Parathyroid adenoma (tissue), 2 donors: ENCODE data around the gene SLC7A14.

ENCODE experiments used
- H2AFZ ChIP-seq: fragments of 300-600 bp; sonication (generic); one replicate; pipeline ENCODE4 v1.7.0; 2017; ENCODE audit warnings: antibody characterized with exemption, mild to moderate bottlenecking
- H3K27ac ChIP-seq: fragments of 300-600 bp; sonication (generic); one replicate; pipeline ENCODE4 v1.7.0; 2017
- H3K27me3 ChIP-seq: fragments of 300-600 bp; sonication (generic); one replicate; pipeline ENCODE4 v1.7.0; 2017; ENCODE audit warnings: low read length; ENCODE audit not compliant: control insufficient read depth, insufficient read depth
- H3K36me3 ChIP-seq: fragments of 300-600 bp; sonication (generic); one replicate; pipeline ENCODE4 v1.7.0; 2017; ENCODE audit warnings: low read length; ENCODE audit not compliant: control insufficient read depth, insufficient read depth
- H3K4me1 ChIP-seq: fragments of 300-600 bp; sonication (generic); one replicate; pipeline ENCODE4 v1.7.0; 2017; ENCODE audit warnings: control low read depth
- H3K4me2 ChIP-seq: fragments of 300-600 bp; sonication (generic); one replicate; pipeline ENCODE4 v1.7.0; 2017; ENCODE audit warnings: low read length
- H3K4me3 ChIP-seq: fragments of 300-600 bp; sonication (generic); one replicate; pipeline ENCODE4 v1.7.0; 2017; ENCODE audit warnings: low read depth, low read length
- H3K79me2 ChIP-seq: fragments of 300-600 bp; sonication (generic); one replicate; pipeline ENCODE4 v1.7.0; 2017; ENCODE audit warnings: control low read depth
- H3K9ac ChIP-seq: fragments of 300-600 bp; sonication (generic); one replicate; pipeline ENCODE4 v1.7.0; 2017; ENCODE audit warnings: mild to moderate bottlenecking
- H3K9me3 ChIP-seq: fragments of 300-600 bp; sonication (generic); one replicate; pipeline ENCODE4 v1.7.0; 2017; ENCODE audit warnings: low read length; ENCODE audit not compliant: control insufficient read depth
- TF ChIP-seq, protein P1 (sequence below): fragments of 300-600 bp; sonication (generic); IDR thresholded peaks from one replicate; pipeline ENCODE4 v1.7.0; 2017; ENCODE audit warnings: antibody characterized with exemption, mild to moderate bottlenecking
- donor health status: primary hyperparathyroidism.

The SLC7A14 gene

DNA sequence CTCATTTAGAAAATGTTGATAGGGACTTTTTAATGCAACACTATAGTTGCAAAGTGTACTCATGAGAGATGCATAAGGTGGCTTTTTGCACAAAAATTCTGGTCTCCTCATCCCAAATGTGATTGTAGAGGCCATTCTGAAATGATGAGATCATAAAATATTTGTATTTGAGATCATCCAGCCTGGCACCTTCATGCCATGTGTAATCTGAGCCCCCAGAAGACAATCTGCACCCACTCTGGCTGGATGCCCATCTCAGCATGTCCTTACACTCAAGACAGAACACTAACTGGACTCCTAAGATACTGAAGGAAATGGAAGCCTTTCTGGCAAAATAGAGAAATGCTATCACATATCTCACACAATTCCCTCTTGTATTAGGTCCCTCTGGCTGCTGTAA lies 49.2 kb downstream of the SLC7A14 start:
- Histone ChIP-seq H3K9ac (no peak overlapping the region), H2AFZ (no peak overlapping the region), H3K79me2 (no peaks in the 10 kb centered on the region), H3K9me3 (no peaks in the 10 kb centered on the region), H3K4me1 (no peaks in the 10 kb centered on the region), H3K36me3 (no peaks in the 10 kb centered on the region), H3K4me3 (no peak overlapping the region), H3K4me2 (no peak overlapping the region), H3K27ac (no peak overlapping the region), H3K27me3 (no peaks in the 10 kb centered on the region)
- TF ChIP-seq, protein P1, sequence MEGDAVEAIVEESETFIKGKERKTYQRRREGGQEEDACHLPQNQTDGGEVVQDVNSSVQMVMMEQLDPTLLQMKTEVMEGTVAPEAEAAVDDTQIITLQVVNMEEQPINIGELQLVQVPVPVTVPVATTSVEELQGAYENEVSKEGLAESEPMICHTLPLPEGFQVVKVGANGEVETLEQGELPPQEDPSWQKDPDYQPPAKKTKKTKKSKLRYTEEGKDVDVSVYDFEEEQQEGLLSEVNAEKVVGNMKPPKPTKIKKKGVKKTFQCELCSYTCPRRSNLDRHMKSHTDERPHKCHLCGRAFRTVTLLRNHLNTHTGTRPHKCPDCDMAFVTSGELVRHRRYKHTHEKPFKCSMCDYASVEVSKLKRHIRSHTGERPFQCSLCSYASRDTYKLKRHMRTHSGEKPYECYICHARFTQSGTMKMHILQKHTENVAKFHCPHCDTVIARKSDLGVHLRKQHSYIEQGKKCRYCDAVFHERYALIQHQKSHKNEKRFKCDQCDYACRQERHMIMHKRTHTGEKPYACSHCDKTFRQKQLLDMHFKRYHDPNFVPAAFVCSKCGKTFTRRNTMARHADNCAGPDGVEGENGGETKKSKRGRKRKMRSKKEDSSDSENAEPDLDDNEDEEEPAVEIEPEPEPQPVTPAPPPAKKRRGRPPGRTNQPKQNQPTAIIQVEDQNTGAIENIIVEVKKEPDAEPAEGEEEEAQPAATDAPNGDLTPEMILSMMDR: no peak

DNA sequence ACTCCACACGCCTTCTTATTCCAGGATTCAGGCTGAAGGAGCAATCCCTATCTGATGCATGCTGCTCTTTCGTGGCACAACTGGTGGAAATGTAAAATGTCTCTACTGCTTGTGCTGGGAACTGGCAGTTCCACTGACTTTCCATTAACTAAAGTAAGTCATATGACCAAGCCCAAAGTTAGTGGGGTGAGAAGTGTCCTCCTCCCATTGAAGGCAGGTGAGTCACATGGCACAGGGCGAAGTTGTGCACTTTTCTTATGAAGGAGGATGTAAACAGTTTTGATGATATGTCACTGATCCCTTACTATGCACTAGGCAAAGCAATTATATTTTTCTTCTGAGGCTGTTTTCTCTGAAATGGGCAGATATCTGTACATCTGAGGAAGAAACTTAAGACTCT lies 51.6 kb downstream of the SLC7A14 start:
- H2AFZ ChIP-seq: no peak overlapping the region
- H3K9me3 ChIP-seq: no peaks in the 10 kb centered on the region
- H3K4me2 ChIP-seq: no peak overlapping the region
- no peaks in the 10 kb centered on the region for H3K79me2 ChIP-seq
- no peaks in the 10 kb centered on the region for H3K27me3 ChIP-seq
- no peaks in the 10 kb centered on the region for H3K4me1 ChIP-seq
- H3K9ac ChIP-seq: no peak overlapping the region
- TF ChIP-seq, protein P1: no peak
- H3K36me3 ChIP-seq: no peaks in the 10 kb centered on the region
- H3K4me3 ChIP-seq: no peak overlapping the region
- no peak overlapping the region for H3K27ac ChIP-seq

DNA sequence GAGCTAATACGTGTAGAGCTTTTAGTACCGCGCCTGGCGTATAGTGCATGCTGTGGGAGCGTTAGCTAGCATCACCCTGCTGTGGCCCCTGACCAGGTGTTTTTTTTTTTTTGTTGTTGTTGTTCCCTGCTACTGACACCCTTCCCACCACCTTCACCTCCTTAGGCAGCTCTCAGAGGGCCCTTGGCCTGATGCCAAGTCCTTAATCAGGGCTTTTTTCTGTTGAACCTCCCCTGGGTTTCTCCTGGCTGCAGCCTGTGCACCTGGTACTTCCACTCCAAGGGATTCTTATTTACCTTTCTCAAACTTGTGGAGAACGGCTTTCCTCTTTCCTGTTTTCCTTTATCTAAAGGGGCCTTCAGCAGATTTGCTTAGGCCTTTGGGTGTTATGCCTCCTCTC lies 53.3 kb downstream of the SLC7A14 start:
- Histone ChIP-seq H3K27ac (no peak overlapping the region), H3K4me3 (no peak overlapping the region), H3K79me2 (no peaks in the 10 kb centered on the region)

DNA sequence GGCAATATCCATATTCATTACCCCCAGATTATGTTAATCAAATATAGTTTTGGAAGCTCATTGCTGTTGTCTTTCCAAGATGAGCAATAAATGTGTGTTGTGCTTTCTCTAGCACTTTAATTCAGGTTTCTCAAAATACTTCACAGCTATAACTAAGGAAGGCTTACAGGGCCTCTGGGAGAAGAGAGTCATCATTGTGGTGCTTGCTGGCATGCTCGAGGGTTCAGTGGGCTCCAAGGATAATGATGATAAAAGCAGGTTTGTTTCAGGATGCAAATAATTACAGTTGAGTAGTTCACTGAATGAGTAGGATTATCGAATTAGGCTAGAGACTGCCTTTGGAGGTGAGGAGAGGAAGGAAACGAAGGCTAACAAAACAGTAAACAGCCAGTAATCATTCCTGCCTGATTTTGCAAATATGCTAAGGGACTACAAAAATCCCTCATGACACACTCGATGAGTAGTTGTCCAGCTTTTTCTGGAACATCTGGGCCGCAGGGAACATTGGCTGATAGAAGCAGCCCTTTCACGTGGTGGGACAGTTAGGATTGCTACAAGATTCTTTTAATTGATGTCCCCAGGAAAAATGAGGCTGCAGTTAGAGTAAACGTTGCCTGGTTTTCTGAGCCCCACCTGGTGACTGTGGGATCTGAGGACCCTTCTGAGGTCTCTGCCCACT lies 54.1 kb downstream of the SLC7A14 start:
- H3K9ac ChIP-seq: no peak overlapping the region
- H3K27ac ChIP-seq: no peak overlapping the region

More for the DNA sequence above, 53.3 kb downstream of the SLC7A14 start:
- Histone ChIP-seq H3K4me2 (no peak overlapping the region), H3K9me3 (no peaks in the 10 kb centered on the region), H2AFZ (no peak overlapping the region), H3K4me1 (no peaks in the 10 kb centered on the region), H3K9ac (no peak overlapping the region), H3K36me3 (no peaks in the 10 kb centered on the region), H3K27me3 (no peaks in the 10 kb centered on the region)
- TF ChIP-seq, protein P1: no peak

More for the DNA sequence above, 54.1 kb downstream of the SLC7A14 start:
- Histone ChIP-seq H3K79me2 (no peaks in the 10 kb centered on the region), H3K4me2 (no peak overlapping the region), H3K36me3 (no peaks in the 10 kb centered on the region), H3K9me3 (no peaks in the 10 kb centered on the region), H3K4me1 (no peaks in the 10 kb centered on the region), H2AFZ (no peak overlapping the region), H3K4me3 (no peak overlapping the region), H3K27me3 (no peaks in the 10 kb centered on the region)
- TF ChIP-seq, protein P1: no peak
